OCI-LY3 (cell line): ENCODE data around the gene STPG3.
A peak's percentile ranks its signal among the peaks of the same experiment; 100 is the strongest.

ENCODE experiments used
- H2AFZ ChIP-seq: fragments of 200-600, 300-600 bp; shearing (Covaris generic); 2 replicates; pipeline ENCODE4 v1.6.0; 2014; ENCODE audit warnings: antibody characterized with exemption, low read depth, low read length
- H3K27ac ChIP-seq: fragments of 200-600, 300-600 bp; sonication (generic); 2 replicates; pipeline ENCODE4 v1.5.1; 2014; ENCODE audit warnings: mild to moderate bottlenecking, low read length, moderate library complexity, mixed read lengths
- H3K27me3 ChIP-seq: fragments of 200-600, 300-600 bp; sonication (generic); 2 replicates; pipeline ENCODE4 v1.6.1; 2014; ENCODE audit warnings: low read depth, low read length, mixed read lengths
- H3K36me3 ChIP-seq: fragments of 200-600, 300-600 bp; sonication (generic); replicated peaks from 2 replicates; pipeline ENCODE3; 2014; ENCODE audit warnings: low read depth, low read length, mixed read lengths
- H3K4me1 ChIP-seq: fragments of 300-600, 200-600 bp; sonication (generic); 2 replicates; pipeline ENCODE4 v1.6.1; 2014; ENCODE audit warnings: low read length, mixed read lengths
- H3K4me2 ChIP-seq: fragments of 200-600, 300-600 bp; sonication (generic); 2 replicates; pipeline ENCODE4 v1.6.1; 2014; ENCODE audit warnings: low read length, mixed read lengths
- H3K4me3 ChIP-seq: fragments of 300-600, 200-600 bp; sonication (generic); 2 replicates; pipeline ENCODE4 v1.5.1; 2014; ENCODE audit warnings: antibody characterized with exemption, mild to moderate bottlenecking, low read length, moderate library complexity
- H3K79me2 ChIP-seq: fragments of 300-600, 200-600 bp; shearing (Covaris generic); 2 replicates; pipeline ENCODE4 v1.6.1; 2014; ENCODE audit warnings: mild to moderate bottlenecking, low read length, mixed read lengths
- H3K9ac ChIP-seq: fragments of 300-600, 200-600 bp; shearing (Covaris generic); 2 replicates; pipeline ENCODE4 v1.6.0; 2014; ENCODE audit warnings: mild to moderate bottlenecking, low read length, moderate library complexity
- H3K9me3 ChIP-seq: fragments of 200-600, 300-600 bp; shearing (Covaris generic); 2 replicates; pipeline ENCODE4 v1.6.1; 2014; ENCODE audit warnings: low read length, mixed read lengths; ENCODE audit not compliant: insufficient read depth
- H4K20me1 ChIP-seq: fragments of 200-600, 300-600 bp; sonication (generic); 2 replicates; pipeline ENCODE4 v1.6.1; 2016; ENCODE audit warnings: low read length, mixed read lengths; ENCODE audit not compliant: insufficient read depth
- CTCF ChIP-seq: fragments of 200-600, 300-600 bp; sonication (generic); IDR thresholded peaks from 2 replicates; pipeline ENCODE4 v1.5.1; 2014; ENCODE audit warnings: antibody characterized with exemption, low read length, low read depth
- EZH2phosphoT487 ChIP-seq: fragments of 200-600 bp; shearing (Covaris generic); IDR thresholded peaks from 2 replicates; pipeline ENCODE4 v1.6.1; 2018; ENCODE audit warnings: antibody characterized with exemption, mixed run types, low read depth

The STPG3 gene

DNA sequence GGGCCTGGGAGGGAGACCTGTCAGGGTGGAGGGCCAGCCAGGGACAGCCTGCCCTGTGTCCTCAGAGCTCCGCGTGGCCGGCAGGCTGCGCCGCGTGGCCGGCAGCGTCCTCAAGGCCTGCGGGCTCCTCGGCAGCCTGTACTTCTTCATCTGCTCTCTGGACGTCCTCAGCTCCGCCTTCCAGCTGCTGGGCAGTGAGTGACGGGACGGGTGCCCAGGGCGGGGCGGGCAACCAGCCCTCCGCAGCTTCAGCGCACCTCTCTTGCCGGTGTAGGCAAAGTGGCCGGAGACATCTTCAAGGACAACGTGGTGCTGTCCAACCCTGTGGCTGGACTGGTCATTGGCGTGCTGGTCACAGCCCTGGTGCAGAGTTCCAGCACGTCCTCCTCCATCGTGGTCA is 18.6 kb upstream of the STPG3 start:
- no peaks in the 10 kb centered on the region for H3K9me3 ChIP-seq
- 0 out of 2 replicates have a peak, but pooled peaks cover 2% of the 10 kb centered on the region for H3K27me3 ChIP-seq
- H3K27ac ChIP-seq = no peak overlapping the region
- no peak overlapping the region for H2AFZ ChIP-seq
- H4K20me1 ChIP-seq = no peaks in the 10 kb centered on the region
- no peak overlapping the region for H3K9ac ChIP-seq
- no peak for TF ChIP-seq CTCF
- TF ChIP-seq EZH2phosphoT487 = no peak
- peaks cover 35% of the 10 kb centered on the region for H3K4me1 ChIP-seq
- H3K4me2 ChIP-seq = no peak overlapping the region
- 0 out of 2 replicates have a peak, but pooled peaks cover 4% of the 10 kb centered on the region for H3K79me2 ChIP-seq
- H3K36me3 ChIP-seq = no peaks in the 10 kb centered on the region
- H3K4me3 ChIP-seq = no peak overlapping the region

GRCh38 chr9:137233143-137233980 is 17.7 kb upstream of the STPG3 start:
- Histone ChIP-seq H3K27ac (no peak overlapping the region), H3K9ac (no peak overlapping the region), H3K4me1 (peaks cover 41% of the 10 kb centered on the region), H4K20me1 (no peaks in the 10 kb centered on the region), H3K9me3 (no peaks in the 10 kb centered on the region), H2AFZ (no peak overlapping the region), H3K79me2 (peaks cover 8% of the 10 kb centered on the region), H3K36me3 (no peaks in the 10 kb centered on the region), H3K4me3 (no peak overlapping the region), H3K27me3 (0 out of 2 replicates have a peak, but pooled peaks cover 2% of the 10 kb centered on the region), H3K4me2 (no peak overlapping the region)
- TF ChIP-seq CTCF = no peak
- TF ChIP-seq EZH2phosphoT487 = no peak

- Histone ChIP-seq H3K79me2 (peaks cover 16% of the 10 kb centered on the region), H2AFZ (no peak overlapping the region), H3K27ac (no peak overlapping the region), H4K20me1 (no peaks in the 10 kb centered on the region), H3K9ac (peak overlapping the region; percentile 63; the same call in 1 of the 2 replicates), H3K27me3 (0 out of 2 replicates have a peak, but pooled peaks cover 2% of the 10 kb centered on the region), H3K36me3 (no peaks in the 10 kb centered on the region), H3K4me1 (peaks cover 42% of the 10 kb centered on the region), H3K4me3 (peak overlapping the region; percentile 82), H3K9me3 (no peaks in the 10 kb centered on the region), H3K4me2 (peak overlapping the region; percentile 96)
- no peak for TF ChIP-seq EZH2phosphoT487
- no peak for TF ChIP-seq CTCF
These were observed 16.9 kb upstream of the STPG3 start for GRCh38 chr9:137234055-137234697.

DNA sequence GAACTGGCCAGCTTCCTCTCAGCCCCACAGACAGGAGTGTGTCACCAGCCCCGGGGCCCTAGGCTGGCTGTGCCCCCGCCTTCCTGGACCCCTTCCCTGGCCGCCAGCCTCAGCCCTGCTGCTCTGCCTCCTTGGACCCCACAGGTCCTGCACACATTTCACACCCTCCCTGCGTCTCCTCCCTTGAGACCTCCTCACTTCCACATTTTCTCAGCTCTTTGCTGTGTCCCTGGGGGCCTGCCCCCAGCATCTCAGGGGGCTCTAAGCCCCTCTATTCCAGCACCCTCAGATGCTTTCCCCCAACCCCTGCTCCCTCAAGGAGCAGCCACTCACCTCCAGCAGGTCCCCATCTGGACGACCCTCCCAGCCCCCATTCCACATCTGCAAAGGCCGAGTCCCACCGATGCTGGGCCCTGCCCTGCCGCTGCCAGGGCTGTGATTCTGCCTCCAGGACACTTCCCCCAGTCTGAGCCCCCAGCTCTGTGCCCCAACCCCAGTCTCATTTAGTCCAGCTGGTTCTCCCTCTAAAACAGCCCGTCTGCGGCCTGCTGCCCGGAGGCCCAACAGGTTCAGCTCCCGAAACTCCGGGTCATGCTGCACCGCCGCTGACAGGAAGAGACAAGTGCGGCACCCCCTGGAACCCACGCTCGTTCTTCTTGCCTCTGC is 16.2 kb upstream of the STPG3 start:
- H3K4me2 ChIP-seq = peak overlapping the region; percentile 96
- no peaks in the 10 kb centered on the region for H3K36me3 ChIP-seq
- H2AFZ ChIP-seq = no peak overlapping the region
- peak overlapping the region; percentile 34 for H3K27ac ChIP-seq
- TF ChIP-seq CTCF (no peak), EZH2phosphoT487 (no peak)
- no peaks in the 10 kb centered on the region for H4K20me1 ChIP-seq
- peak overlapping the region; percentile 82 for H3K4me3 ChIP-seq
- peaks cover 42% of the 10 kb centered on the region for H3K4me1 ChIP-seq
- H3K27me3 ChIP-seq = 0 out of 2 replicates have a peak, but pooled peaks cover 2% of the 10 kb centered on the region
- peaks cover 24% of the 10 kb centered on the region for H3K79me2 ChIP-seq
- peak overlapping the region; percentile 63 for H3K9ac ChIP-seq
- no peaks in the 10 kb centered on the region for H3K9me3 ChIP-seq
